Thyroid gland (tissue), 4 donors: ENCODE results near the gene NDC80. TPM values are rescaled to one million over a fixed set of nuclear protein-coding genes. Genes with fewer than 3 reads are reported as not detected.
A peak's percentile ranks its signal among the peaks of the same experiment; 100 is the strongest.

Experiments used
- DNase-seq, 2 donors: peaks; one replicate each; pipeline ENCODE4 v3.0.0-alpha.2; 2019
- H3K27ac ChIP-seq, 3 donors: fragments of 200-600 bp; sonication (generic); 1 replicate in 2 of 3; 2 replicates in 1 of 3; pipeline ENCODE4 v1.5.1; 2016 to 2019; ENCODE audit warnings: mild to moderate bottlenecking in 1 of 3, moderate library complexity in 1 of 3
- H3K27me3 ChIP-seq: fragments of 200-600 bp; sonication (generic); one replicate; pipeline ENCODE4 v1.5.1; 2019
- H3K36me3 ChIP-seq, 2 donors: fragments of 200-600 bp; sonication (generic); one replicate each; pipeline ENCODE4 v1.5.1; 2016 to 2019
- H3K4me1 ChIP-seq, 2 donors: fragments of 200-600 bp; sonication (generic); one replicate each; pipeline ENCODE4 v1.5.1; 2017 to 2019
- H3K4me3 ChIP-seq, 3 donors: fragments of 200-600 bp; sonication (generic); replicated peaks in 1 of 3; 1 replicate in 2 of 3; 2 replicates in 1 of 3; pipeline ENCODE4 v1.5.1; 2016; ENCODE audit warnings: mild to moderate bottlenecking in 1 of 3
- H3K9me3 ChIP-seq: fragments of 200-600 bp; sonication (generic); one replicate; pipeline ENCODE4 v1.5.1; 2017
- POLR2A ChIP-seq, 2 donors: fragments of 450-650 bp; IDR thresholded peaks; one replicate each; pipeline ENCODE4 v1.6.1; 2017; ENCODE audit warnings: antibody characterized with exemption in 2 of 2, mild to moderate bottlenecking in 2 of 2, moderate library complexity in 1 of 2
- WGBS, 2 donors: methylation state at CpG; one replicate each; pipeline ENCODE4 v1.1.5; 2017; 5-methylcytosine and 5-hydroxymethylcytosine counted together
- intact Hi-C: fragments of 100-400 bp; cut with DNase I; formaldehyde crosslinking; loops from one replicate; pipeline ENCODE4 v1.15.1; 2023
- total RNA-seq, 4 donors: library from RNA; depleted of rRNA; stranded (reverse); fragments of >200 nt; gene quantifications; one replicate each; pipeline ENCODE4 v1.2.3, GENCODE V29; 2016
- TF ChIP-seq, protein P1 (sequence below), 6 experiments: fragments of 200-600 bp in 3 of 6; fragments of 450-650 bp in 3 of 6; sonication (generic) in 3 of 6; IDR thresholded peaks; one replicate each; pipeline ENCODE4 v1.5.1; 2016 to 2019; ENCODE audit warnings: antibody characterized with exemption in 6 of 6, mild to moderate bottlenecking in 2 of 6, inconsistent platforms in 1 of 6, moderate library complexity in 1 of 6

NDC80 gene
- total RNA-seq, 4 donors from 2014 or later = 0.33 to 1.4 (median 0.81) TPM; not detected in 1

DNA sequence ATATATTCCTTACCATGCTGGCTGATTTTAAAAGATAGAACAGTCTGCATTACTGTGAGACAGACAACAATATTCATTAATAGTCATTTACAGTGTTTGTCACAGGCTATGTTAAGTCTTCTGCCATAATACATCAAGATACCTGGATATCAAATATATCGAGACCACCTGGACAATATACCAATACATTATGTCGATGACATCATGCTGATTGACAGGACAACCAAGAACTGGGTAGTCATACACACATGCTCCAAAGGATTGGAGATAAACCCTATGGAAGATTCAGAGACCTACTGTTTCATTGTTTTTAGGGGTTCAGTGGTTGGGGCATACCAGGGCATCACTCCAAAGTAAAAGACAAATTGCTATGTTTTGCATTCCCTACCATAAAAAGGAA lies 57.6 kb downstream of the NDC80 start:
- H3K27me3 ChIP-seq = no peaks in the 10 kb centered on the region
- no peaks in the 10 kb centered on the region for H3K4me1 ChIP-seq
- H3K9me3 ChIP-seq = no peaks in the 10 kb centered on the region
- DNase-seq = no peak
- TF ChIP-seq, protein P1, sequence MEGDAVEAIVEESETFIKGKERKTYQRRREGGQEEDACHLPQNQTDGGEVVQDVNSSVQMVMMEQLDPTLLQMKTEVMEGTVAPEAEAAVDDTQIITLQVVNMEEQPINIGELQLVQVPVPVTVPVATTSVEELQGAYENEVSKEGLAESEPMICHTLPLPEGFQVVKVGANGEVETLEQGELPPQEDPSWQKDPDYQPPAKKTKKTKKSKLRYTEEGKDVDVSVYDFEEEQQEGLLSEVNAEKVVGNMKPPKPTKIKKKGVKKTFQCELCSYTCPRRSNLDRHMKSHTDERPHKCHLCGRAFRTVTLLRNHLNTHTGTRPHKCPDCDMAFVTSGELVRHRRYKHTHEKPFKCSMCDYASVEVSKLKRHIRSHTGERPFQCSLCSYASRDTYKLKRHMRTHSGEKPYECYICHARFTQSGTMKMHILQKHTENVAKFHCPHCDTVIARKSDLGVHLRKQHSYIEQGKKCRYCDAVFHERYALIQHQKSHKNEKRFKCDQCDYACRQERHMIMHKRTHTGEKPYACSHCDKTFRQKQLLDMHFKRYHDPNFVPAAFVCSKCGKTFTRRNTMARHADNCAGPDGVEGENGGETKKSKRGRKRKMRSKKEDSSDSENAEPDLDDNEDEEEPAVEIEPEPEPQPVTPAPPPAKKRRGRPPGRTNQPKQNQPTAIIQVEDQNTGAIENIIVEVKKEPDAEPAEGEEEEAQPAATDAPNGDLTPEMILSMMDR (IDR thresholded peaks at IDR 0.05) = no peak
- no peak for TF ChIP-seq POLR2A (IDR thresholded peaks at IDR 0.05)
- intact Hi-C loops = no loop called here
- no peak overlapping the region for H3K27ac ChIP-seq
- 61 to 76% methylated on average over 2 of the region's 2 CpGs for WGBS, 2 donors
- no peaks in the 10 kb centered on the region for H3K36me3 ChIP-seq
- H3K4me3 ChIP-seq = no peak overlapping the region

DNA sequence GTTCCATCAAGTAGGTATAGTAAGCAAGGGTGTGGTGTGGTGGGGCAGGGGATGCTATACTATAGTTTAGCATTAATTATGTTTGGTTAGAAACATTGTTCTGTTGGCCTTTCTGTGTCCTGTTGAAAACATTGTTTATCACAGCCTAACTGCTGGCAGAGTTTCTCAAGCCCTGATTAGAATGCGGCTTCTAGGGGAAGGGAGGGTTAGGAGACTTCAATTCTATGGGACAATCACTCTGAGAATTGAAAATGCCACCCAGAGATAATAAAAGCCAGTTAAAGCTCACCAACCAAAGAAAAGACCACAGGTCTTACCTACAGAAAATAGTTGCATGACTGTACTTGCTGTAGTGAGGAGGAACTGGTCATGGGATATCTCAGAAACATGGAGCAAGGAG lies 64.2 kb downstream of the NDC80 start:
- Histone ChIP-seq H3K27me3 (no peaks in the 10 kb centered on the region), H3K4me3 (no peak overlapping the region), H3K36me3 (no peaks in the 10 kb centered on the region), H3K27ac (no peak overlapping the region), H3K4me1 (no peaks in the 10 kb centered on the region), H3K9me3 (no peaks in the 10 kb centered on the region)
- TF ChIP-seq, protein P1 (IDR thresholded peaks at IDR 0.05) = no peak
- TF ChIP-seq POLR2A (IDR thresholded peaks at IDR 0.05) = no peak
- intact Hi-C loops = no loop called here
- 75 to 82% methylated on average over 1 of the region's 1 CpG for WGBS, 2 donors
- no peak for DNase-seq

DNA sequence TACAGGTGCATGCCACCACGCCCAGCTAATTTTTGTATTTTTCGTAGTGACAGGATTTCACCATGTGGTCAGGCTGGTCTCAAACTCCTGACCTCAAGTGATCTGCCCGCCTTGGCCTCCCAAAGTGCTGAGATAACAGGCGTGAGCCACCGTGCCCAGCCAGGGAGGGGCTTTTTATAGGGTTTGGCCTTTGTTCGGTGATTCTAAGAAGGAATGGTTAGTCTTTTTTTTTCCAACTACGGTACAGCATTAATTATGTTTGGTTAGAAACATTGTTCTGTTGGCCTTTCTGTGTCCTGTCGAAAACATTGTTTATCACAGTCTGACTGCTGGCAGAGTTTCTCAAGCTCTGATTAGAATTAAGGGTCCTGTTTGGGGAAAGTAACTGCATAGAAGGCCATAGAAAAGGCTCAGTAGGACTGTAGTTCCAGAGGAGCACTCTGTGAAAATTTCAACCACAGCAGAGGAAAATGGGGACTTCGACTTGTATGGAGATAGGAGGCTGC lies 64.8 kb downstream of the NDC80 start:
- no peaks in the 10 kb centered on the region for H3K27me3 ChIP-seq
- DNase-seq = no peak
- peak overlapping the region in 2 of 3 donors; percentile 17 to 33 for H3K27ac ChIP-seq
- H3K4me1 ChIP-seq = no peaks in the 10 kb centered on the region
- no peaks in the 10 kb centered on the region for H3K9me3 ChIP-seq
- intact Hi-C loops = no loop called here
- TF ChIP-seq POLR2A (IDR thresholded peaks at IDR 0.05) = no peak
- TF ChIP-seq, protein P1 (IDR thresholded peaks at IDR 0.05) = no peak
- WGBS, 2 donors = 71 to 80% methylated on average over 9 of the region's 9 CpGs
- H3K36me3 ChIP-seq = no peaks in the 10 kb centered on the region
- no peak overlapping the region for H3K4me3 ChIP-seq

DNA sequence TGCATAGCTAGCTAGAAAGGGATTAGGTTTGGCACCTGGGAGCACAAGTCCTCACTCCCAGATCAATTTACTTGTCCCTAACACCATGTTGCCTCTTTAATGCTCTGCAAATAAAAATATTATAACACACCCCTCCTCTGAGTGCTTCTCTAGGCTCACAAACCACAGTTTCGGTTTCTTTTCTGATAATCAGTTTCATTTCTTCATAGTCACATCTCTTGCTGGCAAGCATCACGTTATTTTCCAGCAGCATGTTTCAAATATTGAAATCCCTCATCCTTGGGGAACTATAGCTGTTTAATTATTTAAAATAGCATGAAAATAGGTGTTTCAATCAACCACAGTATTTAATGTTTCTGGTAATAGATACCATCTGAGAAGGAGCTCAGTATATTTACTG lies 70.3 kb downstream of the NDC80 start:
- Histone ChIP-seq H3K4me1 (no peaks in the 10 kb centered on the region), H3K27me3 (no peaks in the 10 kb centered on the region), H3K27ac (peak overlapping the region in 1 of 3 donors; percentile 23), H3K36me3 (no peaks in the 10 kb centered on the region), H3K9me3 (no peaks in the 10 kb centered on the region), H3K4me3 (no peak overlapping the region)
- intact Hi-C loops = no loop called here
- WGBS, 2 donors = 26 to 28% methylated on average over 2 of the region's 2 CpGs
- DNase-seq = no peak
- TF ChIP-seq, protein P1 (IDR thresholded peaks at IDR 0.05) = no peak
- no peak for TF ChIP-seq POLR2A (IDR thresholded peaks at IDR 0.05)

DNA sequence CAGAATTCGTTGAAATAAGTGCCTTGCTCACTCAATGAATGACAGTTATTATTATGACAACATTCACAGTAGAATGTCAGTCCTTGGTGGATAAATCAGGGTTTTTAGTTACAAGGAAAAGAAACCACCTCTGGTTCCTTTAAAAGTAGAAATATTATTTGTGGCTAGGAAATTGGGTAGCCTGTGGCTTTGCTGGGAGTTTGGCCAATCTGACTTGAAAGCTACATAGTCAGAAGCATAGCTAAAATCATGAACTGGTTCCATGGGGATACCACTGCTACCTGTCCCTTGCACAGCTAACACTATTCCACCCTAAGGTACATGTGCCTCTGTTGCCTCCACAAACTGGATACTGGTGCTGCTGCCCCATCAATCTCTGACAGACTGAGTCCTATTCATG lies 71.4 kb downstream of the NDC80 start:
- TF ChIP-seq, protein P1 (IDR thresholded peaks at IDR 0.05) = no peak
- TF ChIP-seq POLR2A (IDR thresholded peaks at IDR 0.05) = no peak
- no peaks in the 10 kb centered on the region for H3K36me3 ChIP-seq
- intact Hi-C loops = no loop called here
- 74 to 83% methylated on average over 1 of the region's 1 CpG for WGBS, 2 donors
- no peaks in the 10 kb centered on the region for H3K4me1 ChIP-seq
- H3K4me3 ChIP-seq = no peak overlapping the region
- no peaks in the 10 kb centered on the region for H3K9me3 ChIP-seq
- H3K27me3 ChIP-seq = no peaks in the 10 kb centered on the region
- no peak for DNase-seq
- H3K27ac ChIP-seq = no peak overlapping the region
